GM18951 (cell line): ENCODE results near the gene ZCWPW2.

Experiments
- POLR2A ChIP-seq: IDR thresholded peaks from 4 replicates; pipeline ENCODE4 v1.6.1; 2011; ENCODE audit warnings: mild to moderate bottlenecking; ENCODE audit not compliant: insufficient read length, insufficient read depth; ENCODE audit errors: extremely low read depth
- in situ Hi-C: fragments of 300-500 bp; cut with MboI; formaldehyde crosslinking; loops from one replicate; pipeline ENCODE4 v1.12.0; 2022; ENCODE audit warnings: low sequenced_read_pairs, mixed read lengths, inconsistent platforms; ENCODE audit not compliant: unreplicated experiment

Gene ZCWPW2

DNA sequence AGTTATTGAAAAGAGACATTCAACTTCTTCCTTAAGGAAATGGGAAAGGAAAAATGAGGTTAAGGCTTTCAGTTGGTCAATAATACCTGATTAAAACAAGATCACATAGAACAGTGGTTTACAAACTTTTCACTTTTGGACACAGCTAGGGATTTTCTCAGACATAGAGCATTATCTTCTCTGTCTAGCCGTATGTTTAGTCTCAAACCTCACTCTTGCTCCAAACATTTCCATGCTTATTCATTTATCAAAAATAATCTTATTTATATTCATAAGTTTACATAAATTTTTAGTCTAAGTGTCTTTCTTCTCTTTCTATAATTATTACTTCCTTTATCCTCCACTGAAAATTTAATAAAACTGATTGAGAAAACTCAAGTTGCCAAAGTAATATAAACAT, 114.3 kb downstream of the ZCWPW2 start:
- no peak for TF ChIP-seq POLR2A
- in situ Hi-C loops = no loop called here

DNA sequence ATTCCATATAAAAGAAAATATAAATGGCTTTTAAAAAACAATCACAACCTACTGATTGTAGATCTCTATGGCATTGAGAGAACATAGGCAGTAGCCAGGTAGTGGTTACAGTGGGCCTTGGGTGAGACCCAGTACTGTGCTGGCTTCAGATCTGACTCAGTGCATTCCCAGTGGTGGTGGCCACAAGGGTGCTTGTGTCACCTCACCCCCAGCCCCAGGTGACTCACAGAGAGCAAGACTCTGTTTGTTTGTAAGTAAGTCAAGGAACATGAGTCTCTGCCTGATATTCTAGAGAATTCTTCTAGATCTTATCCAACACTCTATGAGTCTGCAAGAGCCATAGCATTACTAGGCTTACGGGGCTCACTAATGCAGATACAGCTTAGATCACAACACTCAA, 118.9 kb downstream of the ZCWPW2 start:
- no peak for TF ChIP-seq POLR2A
- in situ Hi-C loops = no loop called here

DNA sequence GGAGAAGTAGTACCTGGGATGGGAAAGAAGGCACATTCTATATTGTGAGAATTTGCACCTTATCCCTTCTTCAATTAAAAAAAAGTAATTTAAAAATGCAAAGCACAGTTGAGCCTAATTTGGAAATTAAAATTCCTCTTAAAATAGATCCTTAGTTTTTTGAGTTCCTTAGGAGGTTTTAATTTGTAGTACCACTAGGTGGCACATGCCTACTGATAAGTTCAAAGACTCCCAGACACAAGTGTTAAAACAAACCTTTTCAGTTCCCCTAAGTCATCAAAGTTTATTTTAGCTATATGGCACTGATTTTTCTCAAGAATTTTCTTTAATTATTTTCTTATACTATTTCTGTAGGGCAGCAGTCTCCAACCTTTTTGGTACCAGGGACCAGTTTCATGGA, 127.7 kb downstream of the ZCWPW2 start:
- in situ Hi-C loops = no loop called here
- no peak for TF ChIP-seq POLR2A

DNA sequence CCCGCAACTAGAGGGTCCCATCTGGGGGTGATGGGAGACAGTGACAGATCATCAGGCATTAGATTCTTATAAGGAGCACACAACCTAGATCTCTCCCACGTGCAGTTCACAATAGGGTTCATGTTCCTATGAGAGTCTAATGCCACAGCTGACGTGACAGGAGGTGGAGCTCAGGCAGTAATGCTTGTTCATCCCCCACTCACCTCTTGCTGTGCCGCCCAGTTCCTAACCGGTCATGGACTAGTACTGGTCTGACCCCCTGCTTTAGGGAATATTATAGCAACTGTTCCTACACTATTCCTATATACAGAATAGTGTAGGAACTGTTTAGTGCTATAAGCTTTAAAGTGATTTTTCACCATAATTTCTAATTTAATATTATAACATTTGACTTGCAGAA, 128.2 kb downstream of the ZCWPW2 start:
- TF ChIP-seq POLR2A = no peak
- in situ Hi-C loops = no loop called here

DNA sequence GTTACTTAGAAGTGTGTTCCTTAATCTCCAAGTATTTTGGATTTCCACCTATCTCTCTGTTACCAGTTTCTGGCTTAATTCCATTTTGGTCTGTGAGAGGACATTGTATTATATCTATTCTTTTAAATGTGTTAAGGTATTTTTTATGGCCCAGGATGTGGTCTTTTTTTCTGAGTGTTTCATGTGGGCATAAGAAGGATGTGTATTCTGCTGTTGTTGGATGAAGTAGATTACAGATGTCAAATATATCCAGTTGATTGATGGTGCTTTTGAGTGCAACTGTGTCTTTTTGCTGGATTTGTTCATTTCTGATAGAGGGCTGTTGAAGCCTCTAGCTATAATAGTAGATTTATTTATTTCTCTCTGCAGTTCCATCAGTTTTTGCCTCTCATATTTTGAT, 136.6 kb downstream of the ZCWPW2 start:
- in situ Hi-C loops = no loop called here
- TF ChIP-seq POLR2A = no peak

DNA sequence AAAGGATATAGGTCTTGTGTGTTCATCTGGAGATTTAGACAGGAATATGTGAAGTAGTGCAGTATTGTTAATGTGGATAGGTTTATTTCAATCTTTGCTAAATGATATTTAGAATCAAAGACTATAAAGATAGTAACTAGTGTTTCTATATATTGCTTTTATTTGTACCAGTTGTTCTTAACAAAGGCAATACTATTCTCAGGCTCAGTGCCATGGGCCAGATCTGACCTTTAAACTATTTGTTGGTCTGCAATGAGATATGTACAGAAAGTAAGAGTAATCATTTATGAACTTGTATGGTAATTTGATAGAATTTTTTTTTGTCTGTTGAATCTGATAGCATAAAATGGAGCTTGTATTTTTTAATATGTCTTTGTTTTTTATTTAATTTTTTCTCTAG, 146.8 kb downstream of the ZCWPW2 start:
- no peak for TF ChIP-seq POLR2A
- in situ Hi-C loops = no loop called here

DNA sequence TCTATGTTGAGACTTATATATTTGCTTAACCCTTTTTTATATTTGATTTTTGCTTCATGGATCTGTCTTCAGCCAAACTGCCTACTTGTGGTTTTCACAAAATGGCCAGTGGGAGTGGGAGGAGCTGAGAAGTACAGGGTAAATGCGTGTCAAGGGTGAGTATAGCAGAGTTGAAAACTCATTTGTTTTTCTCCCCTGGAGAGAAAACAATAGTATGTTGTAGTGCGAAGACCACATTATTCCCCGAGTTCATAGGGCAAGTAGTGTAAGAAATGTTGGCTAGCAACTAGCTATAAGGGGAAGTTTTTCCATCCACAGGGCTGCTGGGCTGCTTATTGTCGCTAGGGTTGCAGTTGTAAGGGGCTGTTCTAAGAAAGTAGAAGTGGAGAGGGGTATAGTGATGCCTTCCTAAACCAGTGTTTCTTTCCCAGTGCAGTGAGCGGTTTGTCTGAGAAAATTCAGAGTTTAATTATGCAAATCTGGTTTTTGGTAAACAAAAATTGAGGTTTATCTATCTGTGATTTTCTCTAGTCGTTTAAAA, 153.9 kb downstream of the ZCWPW2 start:
- TF ChIP-seq POLR2A = no peak
- in situ Hi-C loops = no loop called here

DNA sequence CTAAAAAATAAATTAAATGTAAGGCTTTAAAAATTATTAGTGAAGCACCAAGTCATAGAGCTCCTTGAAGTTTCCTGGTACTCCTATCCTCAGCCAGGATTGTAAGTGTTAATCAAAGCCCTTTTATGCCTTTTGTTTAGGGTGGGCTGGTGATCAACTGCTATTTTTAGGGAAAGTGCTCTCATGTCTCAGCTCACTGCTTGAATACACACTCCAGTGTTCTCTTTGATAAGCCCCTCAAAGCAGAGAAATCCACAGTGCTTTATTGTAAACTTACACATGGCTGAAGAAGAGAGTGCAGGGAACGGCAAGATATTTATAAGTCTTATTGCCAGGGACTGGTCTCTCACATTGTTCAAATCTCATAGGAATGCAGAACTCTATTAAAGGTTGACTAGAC, 156.5 kb downstream of the ZCWPW2 start:
- no peak for TF ChIP-seq POLR2A
- in situ Hi-C loops = no loop called here

DNA sequence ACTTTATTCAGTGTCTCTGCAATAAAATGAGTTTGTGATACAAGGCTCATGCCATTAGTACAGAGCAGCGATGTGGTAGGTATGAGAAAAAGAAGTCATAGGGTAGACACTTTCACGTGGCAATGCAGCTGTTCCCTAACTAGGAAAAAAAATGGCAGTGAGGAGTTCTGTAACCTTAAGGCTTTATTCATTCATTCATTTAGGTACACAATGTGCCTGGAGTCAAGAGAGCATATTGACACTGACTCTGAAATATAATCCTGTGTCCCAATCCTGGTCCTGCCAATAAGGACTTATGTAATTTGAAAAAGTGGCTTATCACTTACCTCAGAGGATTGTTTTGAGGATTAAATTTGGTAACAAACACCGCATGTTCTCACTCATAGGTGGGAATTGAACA, 173.1 kb downstream of the ZCWPW2 start:
- TF ChIP-seq POLR2A = no peak

DNA sequence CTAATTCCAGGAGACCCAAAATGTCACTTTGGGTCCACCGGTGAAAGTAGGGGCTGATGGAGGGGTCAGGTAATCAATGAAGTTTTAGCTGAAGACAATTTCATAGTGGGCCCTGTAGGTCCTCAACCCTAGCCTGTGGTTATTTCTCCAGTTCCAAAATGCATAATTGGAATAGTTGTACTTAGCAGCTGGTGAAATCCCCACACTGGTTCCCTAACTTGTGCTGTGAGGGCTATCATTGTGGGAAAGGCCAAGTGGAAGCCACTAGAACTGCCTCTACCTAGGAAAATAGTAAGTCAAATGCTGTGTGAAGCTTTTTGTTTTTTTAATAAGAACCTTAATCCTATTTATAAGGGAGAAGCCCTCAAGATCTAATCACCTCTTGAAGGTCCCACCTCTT, 193.8 kb downstream of the ZCWPW2 start:
- in situ Hi-C loops = no loop called here
- no peak for TF ChIP-seq POLR2A

More for the DNA sequence above, 173.1 kb downstream of the ZCWPW2 start:
- in situ Hi-C loops = no loop called here

DNA sequence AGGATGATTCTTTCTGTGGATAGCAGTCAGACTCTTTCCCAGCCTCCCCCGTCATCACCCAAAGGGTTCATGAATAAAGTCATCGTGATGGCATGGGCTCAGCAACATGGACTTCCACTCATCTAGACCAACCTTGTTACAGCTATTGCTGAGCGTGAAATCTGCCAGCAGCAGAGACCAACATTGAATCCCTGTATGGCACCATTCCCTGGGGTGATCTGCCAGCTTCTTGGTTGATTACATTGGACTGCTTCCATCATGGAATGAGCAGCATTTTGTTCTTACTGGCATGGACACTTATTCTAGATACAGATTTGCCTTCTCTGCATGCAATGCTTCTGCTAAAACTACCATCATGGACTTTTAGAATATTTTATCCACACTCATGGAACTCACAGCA, 195.7 kb downstream of the ZCWPW2 start:
- no peak for TF ChIP-seq POLR2A
- in situ Hi-C loops = no loop called here

DNA sequence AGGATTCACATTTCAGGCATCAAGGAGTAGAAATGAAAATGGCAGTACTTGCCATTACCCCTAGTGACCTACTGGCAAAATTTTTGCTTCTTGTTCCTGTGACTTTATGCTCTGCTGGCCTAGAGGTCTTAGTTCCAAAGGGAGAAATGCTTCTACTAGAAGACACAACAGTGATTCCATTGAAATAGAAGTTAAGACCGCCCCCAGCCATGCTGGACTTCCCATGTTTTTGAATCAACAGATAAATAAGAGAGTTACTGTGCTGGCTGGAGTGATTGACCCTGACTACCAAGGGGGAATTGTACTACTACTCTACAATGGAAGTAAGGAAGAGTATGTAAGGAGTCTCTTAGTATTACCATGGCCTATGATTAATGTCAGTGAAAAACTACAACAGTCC, 196.3 kb downstream of the ZCWPW2 start:
- no peak for TF ChIP-seq POLR2A
- in situ Hi-C loops = no loop called here

DNA sequence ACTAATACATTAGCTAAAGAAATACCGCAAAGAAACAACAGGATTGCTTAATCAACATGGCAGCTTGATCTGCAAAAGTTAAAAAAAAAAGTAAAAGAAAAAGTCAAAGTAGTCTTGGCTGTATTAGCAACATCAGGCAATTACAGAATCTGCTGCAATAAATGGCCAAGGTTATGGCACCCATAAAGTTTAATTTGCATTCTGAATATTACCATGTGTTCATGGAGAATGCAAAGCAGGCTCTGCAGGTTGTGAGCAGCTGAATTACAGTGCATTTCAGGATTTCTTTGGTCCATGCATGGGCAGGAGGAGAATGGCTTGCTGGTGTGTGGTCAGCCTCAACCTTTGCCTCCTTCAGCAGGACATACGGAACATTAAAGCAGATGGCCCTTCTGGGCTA, 199.2 kb downstream of the ZCWPW2 start:
- TF ChIP-seq POLR2A = no peak
- in situ Hi-C loops = no loop called here

DNA sequence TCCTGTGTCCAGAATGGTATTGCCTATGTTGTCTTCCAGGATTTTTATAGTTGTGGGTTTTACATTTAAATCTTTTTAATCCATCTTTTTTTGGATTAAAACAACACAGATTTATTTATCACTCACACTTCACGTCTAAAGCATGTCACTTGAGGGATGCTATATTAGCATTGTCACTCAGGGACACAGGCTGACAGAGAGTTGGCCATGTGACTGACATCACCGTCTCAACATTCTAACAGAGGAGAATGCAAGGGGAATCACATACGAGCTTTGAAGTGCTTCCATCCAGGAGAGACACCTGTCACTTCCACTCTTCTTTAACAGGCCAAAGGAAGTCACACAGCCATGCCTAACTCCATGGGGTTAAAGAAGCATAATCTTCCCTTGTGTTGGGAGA, 204.7 kb downstream of the ZCWPW2 start:
- in situ Hi-C loops = no loop called here
- no peak for TF ChIP-seq POLR2A

DNA sequence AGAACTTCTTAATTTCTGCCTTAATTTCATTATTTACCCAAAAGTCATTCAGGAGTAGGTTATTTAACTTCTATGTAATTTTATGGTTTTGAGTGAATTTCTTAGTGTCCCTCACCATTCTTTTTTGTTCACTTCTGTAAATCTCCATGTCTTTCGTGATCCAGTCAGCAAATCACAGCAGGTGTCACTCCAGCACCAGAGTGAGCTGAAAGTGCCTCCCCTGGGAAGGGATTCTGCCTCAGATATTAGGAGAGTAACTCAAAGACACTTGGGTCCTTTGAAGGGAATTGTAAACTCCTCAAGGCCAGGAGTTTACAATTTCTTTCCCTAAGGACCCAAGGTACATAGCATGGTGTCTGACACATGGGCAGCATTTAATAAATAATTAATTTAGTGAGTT, 207.7 kb downstream of the ZCWPW2 start:
- in situ Hi-C loops = no loop called here
- TF ChIP-seq POLR2A = no peak
